ENCODE data around the gene EPRS1.

The EPRS1 gene

DNA sequence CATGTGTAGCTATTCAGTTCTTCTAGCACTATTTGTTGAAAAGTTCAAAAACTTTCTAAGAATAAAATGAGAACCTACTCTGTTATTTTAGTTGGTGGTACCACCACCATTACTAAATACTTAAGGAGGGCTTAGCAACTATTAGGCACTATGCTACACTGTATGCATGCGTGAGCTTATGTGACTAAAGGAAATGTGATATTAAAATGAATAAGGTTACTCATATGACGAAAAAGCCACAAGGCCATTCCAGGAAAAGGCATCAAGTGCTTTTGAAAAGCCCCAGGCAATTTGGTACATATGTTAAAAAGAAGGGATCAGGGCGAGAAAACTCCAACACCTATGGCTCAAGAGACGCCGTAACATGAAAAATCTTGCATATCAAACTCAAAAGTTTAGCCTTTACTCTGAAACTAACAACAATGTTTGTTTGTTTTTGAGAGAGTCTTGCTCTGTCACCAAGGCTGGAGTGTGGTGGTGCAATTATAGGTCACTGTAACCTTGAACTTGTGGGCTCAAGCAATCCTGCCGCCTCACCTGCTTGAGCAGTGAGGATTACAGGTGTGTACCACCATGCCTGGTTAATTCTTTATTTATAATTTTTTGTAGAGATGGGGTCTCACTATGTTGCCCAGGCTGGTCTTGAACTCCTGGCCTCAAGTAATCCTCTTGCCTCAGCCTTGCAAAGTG is 42.5 kb downstream of the EPRS1 start:
- ChIA-PET POLR2A (no interaction called here), CTCF (interaction anchor here (0.8 to 1.2 kb wide), 2 partner anchors 12 to 115 kb away, joined by 3 read pairs; no protein-coding TSS in a partner anchor)
- Histone ChIP-seq H3K27ac (ENCODE audit: extremely low read depth, low read depth, low read length) (no peak overlapping the region), H3K4me1 (ENCODE audit: control insufficient read depth, insufficient read depth, low read length) (no peaks in the 10 kb centered on the region), H3K4me3 (ENCODE audit: low read depth, low read length) (no peak overlapping the region), H3K36me3 (ENCODE audit: control insufficient read depth in 2 of 2, insufficient read depth in 1 of 2, low read length in 2 of 2) (peaks cover 31 to 60% of the 10 kb centered on the region in 2 experiments), H3K9me3 (ENCODE audit: control insufficient read depth, insufficient read depth, low read depth, low read length) (no peaks in the 10 kb centered on the region)
- no peak for TF ChIP-seq ZNF16 (tag by site-specific recombination; IDR thresholded peaks at IDR 0.05; ENCODE audit: low read depth)
- 0 out of 2 replicates have a peak, but pooled peaks have one; percentile 21 for TF ChIP-seq ZNF121 (tag by site-specific recombination; IDR thresholded peaks at IDR 0.05)

DNA sequence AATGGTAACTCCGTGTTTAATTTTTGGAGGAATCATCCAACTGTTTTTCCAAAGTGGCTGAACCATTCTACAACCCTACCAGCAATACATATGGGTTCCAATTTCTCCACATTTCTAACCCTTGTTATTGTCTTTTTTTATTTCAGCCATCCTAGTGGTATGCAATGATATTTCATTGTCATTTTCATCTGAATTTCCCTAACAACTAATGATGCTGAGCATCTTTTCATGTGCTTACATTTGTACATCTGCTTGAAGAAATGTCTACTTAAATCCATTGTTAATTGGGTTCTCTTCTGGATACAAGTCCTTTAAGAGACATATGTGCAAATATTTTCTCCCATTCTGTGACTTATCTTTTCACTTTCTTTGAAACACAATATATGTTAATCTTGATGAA is 43.3 kb downstream of the EPRS1 start:
- TF ChIP-seq OSR2 (tag by site-specific recombination; IDR thresholded peaks at IDR 0.05) (no peak), ZSCAN23 (tag by site-specific recombination; IDR thresholded peaks at IDR 0.05) (no peak), ZBTB10 (tag by site-specific recombination; IDR thresholded peaks at IDR 0.05) (no peak)
- H3K4me3 ChIP-seq (ENCODE audit: low read depth, low read length): no peak overlapping the region
- CTCF ChIA-PET: interaction anchor here (0.8 to 1.2 kb wide), 2 partner anchors 11 to 115 kb away, joined by 3 read pairs; no protein-coding TSS in a partner anchor
- no peak overlapping the region for H3K27ac ChIP-seq (ENCODE audit: extremely low read depth, low read depth, low read length)
- POLR2A ChIA-PET: no interaction called here
- H3K4me1 ChIP-seq (ENCODE audit: control insufficient read depth, insufficient read depth, low read length): no peaks in the 10 kb centered on the region
- peaks cover 27 to 59% of the 10 kb centered on the region in 2 experiments for H3K36me3 ChIP-seq (ENCODE audit: control insufficient read depth in 2 of 2, insufficient read depth in 1 of 2, low read length in 2 of 2)
- H3K9me3 ChIP-seq (ENCODE audit: control insufficient read depth, insufficient read depth, low read depth, low read length): no peaks in the 10 kb centered on the region

- H3K4me3 ChIP-seq (ENCODE audit: low read depth, low read length): no peak overlapping the region
- H3K36me3 ChIP-seq (ENCODE audit: control insufficient read depth in 2 of 2, insufficient read depth in 1 of 2, low read length in 2 of 2): peaks cover 24 to 65% of the 10 kb centered on the region in 2 experiments
- H3K9me3 ChIP-seq (ENCODE audit: control insufficient read depth, insufficient read depth, low read depth, low read length): no peaks in the 10 kb centered on the region
- ChIA-PET POLR2A (no interaction called here), CTCF (no interaction called here)
- H3K27ac ChIP-seq (ENCODE audit: extremely low read depth, low read depth, low read length): no peak overlapping the region
- TF ChIP-seq ZNF169 (tag by site-specific recombination; IDR thresholded peaks at IDR 0.05): no peak
- no peak for TF ChIP-seq ZNF623 (tag by site-specific recombination; IDR thresholded peaks at IDR 0.05)
- TF ChIP-seq ZNF341 (tag by site-specific recombination; IDR thresholded peaks at IDR 0.05; ENCODE audit: low read depth): no peak
- TF ChIP-seq KLF17 (tag by site-specific recombination; IDR thresholded peaks at IDR 0.05): no peak
- peak; percentile 49; the same call in 1 of the 2 replicates for TF ChIP-seq ZXDB (tag by site-specific recombination; IDR thresholded peaks at IDR 0.05)
- H3K4me1 ChIP-seq (ENCODE audit: control insufficient read depth, insufficient read depth, low read length): no peaks in the 10 kb centered on the region
These were observed 45.2 kb downstream of the EPRS1 start for GRCh38 chr1:220001095-220001501.

DNA sequence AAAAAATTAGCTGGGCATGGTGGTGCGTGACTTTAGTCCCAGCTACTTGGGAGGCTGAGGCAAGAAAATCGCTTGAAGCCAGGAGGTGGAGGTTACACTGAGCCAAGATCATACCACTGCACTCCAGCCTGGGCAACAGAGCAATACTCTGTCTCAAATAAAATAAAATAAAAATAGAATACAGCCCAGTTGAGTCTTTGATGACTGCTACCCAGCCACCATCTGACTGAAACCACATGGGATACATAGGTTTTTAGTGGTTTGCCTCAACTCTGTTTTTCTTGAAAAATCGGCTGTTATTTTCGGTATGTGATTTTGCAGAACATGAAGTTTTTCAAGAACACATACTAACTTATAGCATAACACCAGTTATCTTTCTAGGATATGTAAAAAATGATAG is 46.5 kb downstream of the EPRS1 start:
- Histone ChIP-seq H3K4me1 (ENCODE audit: control insufficient read depth, insufficient read depth, low read length) (no peaks in the 10 kb centered on the region), H3K36me3 (ENCODE audit: control insufficient read depth in 2 of 2, insufficient read depth in 1 of 2, low read length in 2 of 2) (peaks cover 23 to 67% of the 10 kb centered on the region in 2 experiments), H3K9me3 (ENCODE audit: control insufficient read depth, insufficient read depth, low read depth, low read length) (no peaks in the 10 kb centered on the region), H3K27ac (ENCODE audit: extremely low read depth, low read depth, low read length) (no peak overlapping the region), H3K4me3 (ENCODE audit: low read depth, low read length) (no peak overlapping the region)
- ChIA-PET POLR2A (no interaction called here), CTCF (interaction anchor here (0.6 to 1.5 kb wide), 2 partner anchors 12 to 49 kb away, joined by 4 read pairs; no protein-coding TSS in a partner anchor)
- no peak for TF ChIP-seq ZSCAN18 (tag by site-specific recombination; IDR thresholded peaks at IDR 0.05)
- TF ChIP-seq ZNF169 (tag by site-specific recombination; IDR thresholded peaks at IDR 0.05): no peak
- TF ChIP-seq ELK4 (IDR thresholded peaks at IDR 0.05; ENCODE audit: borderline replicate concordance, low read depth, low read length): no peak
